GM12875 (cell line): ENCODE data around the gene TANK.
A peak's percentile ranks its signal among the peaks of the same experiment; 100 is the strongest.
"Not testable (repeated sequence)": the region's sequence is repeated elsewhere in the genome, so short reads cannot be mapped to it uniquely, and the experiment has no call there.

Source experiments
- H3K4me3 ChIP-seq: one replicate; pipeline ENCODE4 v1.5.1; 2011; ENCODE audit warnings: low read depth, low read length, control low read depth
- TF ChIP-seq, protein P1 (sequence below): IDR thresholded peaks from 2 replicates; pipeline ENCODE4 v1.5.1; 2011; ENCODE audit warnings: low read depth, mild to moderate bottlenecking, control low read depth, inconsistent platforms, low read length, moderate library complexity, borderline replicate concordance; ENCODE audit not compliant: insufficient read depth

TANK gene

DNA sequence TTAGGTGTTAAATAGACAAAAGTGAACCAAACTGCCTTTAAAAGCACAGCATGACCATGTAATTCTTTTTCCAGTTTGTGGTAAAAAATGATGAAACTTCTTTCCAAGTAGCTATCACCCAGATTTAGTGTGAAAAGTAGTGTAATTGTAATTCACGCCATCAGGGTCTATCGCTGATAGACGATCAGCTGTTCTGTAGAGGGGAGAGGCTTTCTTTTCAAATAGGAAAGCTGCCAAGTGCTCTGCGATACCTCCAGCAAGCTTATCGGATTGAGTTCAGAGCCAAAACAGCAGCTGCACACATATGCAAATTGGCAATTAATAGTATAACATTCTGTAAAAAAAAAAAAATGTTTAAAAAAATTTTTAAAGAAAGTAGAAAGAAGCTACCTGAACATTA, 86.1 kb downstream of the TANK start:
- no peak overlapping the region for H3K4me3 ChIP-seq
- TF ChIP-seq, protein P1, sequence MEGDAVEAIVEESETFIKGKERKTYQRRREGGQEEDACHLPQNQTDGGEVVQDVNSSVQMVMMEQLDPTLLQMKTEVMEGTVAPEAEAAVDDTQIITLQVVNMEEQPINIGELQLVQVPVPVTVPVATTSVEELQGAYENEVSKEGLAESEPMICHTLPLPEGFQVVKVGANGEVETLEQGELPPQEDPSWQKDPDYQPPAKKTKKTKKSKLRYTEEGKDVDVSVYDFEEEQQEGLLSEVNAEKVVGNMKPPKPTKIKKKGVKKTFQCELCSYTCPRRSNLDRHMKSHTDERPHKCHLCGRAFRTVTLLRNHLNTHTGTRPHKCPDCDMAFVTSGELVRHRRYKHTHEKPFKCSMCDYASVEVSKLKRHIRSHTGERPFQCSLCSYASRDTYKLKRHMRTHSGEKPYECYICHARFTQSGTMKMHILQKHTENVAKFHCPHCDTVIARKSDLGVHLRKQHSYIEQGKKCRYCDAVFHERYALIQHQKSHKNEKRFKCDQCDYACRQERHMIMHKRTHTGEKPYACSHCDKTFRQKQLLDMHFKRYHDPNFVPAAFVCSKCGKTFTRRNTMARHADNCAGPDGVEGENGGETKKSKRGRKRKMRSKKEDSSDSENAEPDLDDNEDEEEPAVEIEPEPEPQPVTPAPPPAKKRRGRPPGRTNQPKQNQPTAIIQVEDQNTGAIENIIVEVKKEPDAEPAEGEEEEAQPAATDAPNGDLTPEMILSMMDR, result no peak

DNA sequence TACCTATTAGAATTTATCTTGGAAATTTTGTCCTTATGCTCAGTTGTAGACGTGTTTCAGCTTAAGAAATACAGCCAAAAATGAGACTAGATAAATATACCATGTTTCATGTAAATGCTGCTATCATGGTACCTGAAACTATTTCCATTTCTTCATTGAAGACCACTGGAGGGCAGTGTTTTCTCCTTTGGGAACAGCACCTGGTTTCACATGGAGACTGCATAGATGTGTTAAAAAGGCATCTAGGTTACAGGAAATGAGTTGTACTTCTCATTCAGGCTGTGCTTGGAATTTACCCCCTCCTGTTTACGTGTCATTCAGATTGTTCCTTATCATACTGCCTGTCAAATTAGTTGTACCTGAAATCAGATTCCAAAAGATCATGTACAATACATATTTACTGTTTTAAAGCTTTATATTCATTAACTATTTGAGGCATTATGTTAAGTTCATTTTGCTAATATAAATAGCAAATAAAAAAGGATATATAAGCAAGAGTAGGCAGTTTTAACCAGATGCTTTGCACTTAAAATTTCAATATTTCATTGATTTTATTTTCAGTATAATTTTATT, 90.7 kb downstream of the TANK start:
- no peak overlapping the region for H3K4me3 ChIP-seq
- TF ChIP-seq, protein P1, result peak; percentile 36; the same call in 1 of the 2 replicates

GRCh38 chr2:161257123-161257952, 97.1 kb downstream of the TANK start:
- TF ChIP-seq, protein P1, result no peak
- H3K4me3 ChIP-seq, result no peak overlapping the region

DNA sequence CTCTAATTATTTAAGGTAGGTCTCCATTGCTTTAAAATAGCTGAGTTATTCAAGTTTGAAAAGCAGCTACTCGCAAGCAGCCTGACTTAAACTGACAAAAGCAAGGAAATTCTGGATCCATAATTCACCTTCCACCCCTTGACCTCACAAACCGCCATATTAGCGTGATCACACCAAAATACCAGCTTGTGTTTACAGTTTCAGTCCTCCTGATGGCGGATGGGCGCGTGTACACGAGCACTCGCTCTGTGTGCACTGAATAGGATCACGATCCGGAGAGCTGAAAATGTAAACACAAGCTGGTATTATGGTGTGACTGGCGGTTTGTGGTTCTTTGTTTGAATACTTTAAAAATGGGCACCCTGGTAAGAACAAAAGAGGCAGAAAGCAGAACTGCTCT, 105.6 kb downstream of the TANK start:
- TF ChIP-seq, protein P1, result no peak

GRCh38 chr2:161269111-161269510, 108.9 kb downstream of the TANK start:
- TF ChIP-seq, protein P1, result no peak
- H3K4me3 ChIP-seq, result no peak overlapping the region

More for the DNA sequence above, 105.6 kb downstream of the TANK start:
- no peak overlapping the region for H3K4me3 ChIP-seq

DNA sequence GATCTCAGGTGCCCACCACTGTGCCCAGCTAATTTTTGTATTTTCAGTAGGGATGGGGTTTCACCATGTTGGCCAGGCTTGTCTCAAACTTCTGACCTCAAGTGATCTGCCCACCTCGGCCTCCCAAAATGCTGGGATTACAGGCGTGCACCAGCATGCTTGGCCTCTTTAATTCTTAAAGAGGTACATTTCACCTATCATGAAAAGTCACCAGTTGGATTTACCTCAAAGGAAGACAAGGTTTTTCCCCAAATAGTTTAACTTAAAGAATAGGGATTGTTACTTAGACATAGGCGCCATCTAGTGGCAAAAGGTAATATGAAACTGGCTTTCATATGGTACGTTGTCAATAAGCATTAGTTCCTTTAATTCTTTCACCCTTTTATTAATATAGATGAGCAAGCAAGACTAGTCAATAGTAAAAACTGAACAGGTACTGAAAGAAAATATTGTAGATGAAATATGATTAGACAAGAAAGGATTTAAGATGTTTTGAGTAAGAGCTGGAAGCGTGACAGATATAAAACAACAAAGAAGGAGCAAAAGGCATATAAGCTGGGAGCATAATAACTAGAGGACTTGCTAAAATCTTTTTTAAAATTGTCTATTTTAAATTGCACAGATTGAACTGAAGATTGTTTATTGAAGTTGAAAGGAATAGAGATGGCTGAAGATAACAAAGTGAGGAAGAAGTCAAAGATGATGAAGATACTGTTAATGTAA, 113.0 kb downstream of the TANK start:
- TF ChIP-seq, protein P1, result peak; percentile 34; the same call in 1 of the 2 replicates
- no peak overlapping the region for H3K4me3 ChIP-seq

- H3K4me3 ChIP-seq, result not testable (repeated sequence)
Measured at GRCh38 chr2:161278564-161279229, 118.5 kb downstream of the TANK start.

- H3K4me3 ChIP-seq, result not testable (repeated sequence)
Measured at GRCh38 chr2:161279230-161279815, 119.1 kb downstream of the TANK start.

DNA sequence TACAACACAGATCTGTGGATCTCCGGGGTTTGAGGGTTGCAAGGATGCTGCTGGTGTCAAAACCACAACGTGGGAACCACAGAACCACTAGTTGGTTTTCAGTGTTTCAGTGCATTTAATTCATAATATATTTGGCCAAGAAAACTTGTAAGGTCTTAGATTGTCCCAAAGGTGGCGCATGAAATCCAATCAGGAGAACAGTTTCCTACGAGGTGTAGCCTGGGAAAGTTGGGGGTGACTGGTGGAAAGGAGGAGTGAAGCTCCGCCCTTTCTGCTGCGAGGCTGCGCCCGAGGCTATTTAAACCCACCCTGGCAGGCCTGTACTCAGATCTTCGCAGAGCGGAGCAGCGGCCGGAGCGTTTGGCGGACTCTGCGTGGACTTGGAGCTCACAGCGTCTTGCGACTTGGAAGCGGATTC, 120.7 kb downstream of the TANK start:
- H3K4me3 ChIP-seq, result not testable (repeated sequence)

- not testable (repeated sequence) for H3K4me3 ChIP-seq
Measured at GRCh38 chr2:161281615-161282310, 121.5 kb downstream of the TANK start.

- not testable (repeated sequence) for H3K4me3 ChIP-seq
Measured at GRCh38 chr2:161282311-161282644, 122.0 kb downstream of the TANK start.
